HEK293 (cell line): ENCODE measurements around the gene SORD.

ENCODE experiments used
- BCL11B ChIP-seq: fragments of 450-650 bp; formaldehyde crosslinking; IDR thresholded peaks from 2 replicates; pipeline ENCODE4 v1.5.1; 2016; ENCODE audit warnings: low read depth, missing biosample characterization, missing genetic modification characterization
- KLF10 ChIP-seq: fragments of 450-650 bp; IDR thresholded peaks from 2 replicates; pipeline ENCODE4 v1.5.1; 2018; ENCODE audit warnings: missing biosample characterization, mild to moderate bottlenecking, missing genetic modification characterization
- KLF8 ChIP-seq: fragments of 450-650 bp; formaldehyde crosslinking; IDR thresholded peaks from 2 replicates; pipeline ENCODE4 v1.5.1; 2016; ENCODE audit warnings: missing biosample characterization, missing genetic modification characterization
- REPIN1 ChIP-seq: fragments of 450-650 bp; formaldehyde crosslinking; IDR thresholded peaks from 2 replicates; pipeline ENCODE4 v1.5.1; 2017; ENCODE audit warnings: missing biosample characterization, missing genetic modification characterization, low read depth
- SALL2 ChIP-seq: fragments of 450-650 bp; formaldehyde crosslinking; IDR thresholded peaks from 2 replicates; pipeline ENCODE4 v1.5.0; 2017; ENCODE audit warnings: missing biosample characterization, mild to moderate bottlenecking, missing genetic modification characterization, borderline replicate concordance
- SCRT1 ChIP-seq: fragments of 450-650 bp; formaldehyde crosslinking; IDR thresholded peaks from 2 replicates; pipeline ENCODE4 v1.5.1; 2016; ENCODE audit warnings: missing biosample characterization, missing genetic modification characterization, borderline replicate concordance
- SCRT2 ChIP-seq: fragments of 450-650 bp; formaldehyde crosslinking; IDR thresholded peaks from 2 replicates; pipeline ENCODE4 v1.5.1; 2016; ENCODE audit warnings: missing biosample characterization, missing genetic modification characterization
- TCF7L2 ChIP-seq: IDR thresholded peaks from 2 replicates; pipeline ENCODE4 v1.6.1; 2011; ENCODE audit warnings: low read depth, mild to moderate bottlenecking, inconsistent platforms, low read length, moderate library complexity, borderline replicate concordance
- YY1 ChIP-seq: fragments of 450-650 bp; formaldehyde crosslinking; IDR thresholded peaks from 2 replicates; pipeline ENCODE4 v1.5.1; 2018; ENCODE audit warnings: missing biosample characterization, missing genetic modification characterization
- ZFP3 ChIP-seq: fragments of 450-650 bp; formaldehyde crosslinking; IDR thresholded peaks from 2 replicates; pipeline ENCODE4 v1.5.1; 2016; ENCODE audit warnings: low read depth, missing biosample characterization, missing genetic modification characterization
- ZFP41 ChIP-seq: fragments of 450-650 bp; formaldehyde crosslinking; IDR thresholded peaks from 2 replicates; pipeline ENCODE4 v1.5.1; 2016; ENCODE audit warnings: missing biosample characterization, missing genetic modification characterization, borderline replicate concordance
- ZNF133 ChIP-seq: fragments of 450-650 bp; formaldehyde crosslinking; IDR thresholded peaks from 2 replicates; pipeline ENCODE4 v1.5.1; 2016; ENCODE audit warnings: missing biosample characterization, missing genetic modification characterization
- ZNF184 ChIP-seq: fragments of 450-650 bp; IDR thresholded peaks from 2 replicates; pipeline ENCODE4 v1.5.1; 2018; ENCODE audit warnings: missing biosample characterization, mild to moderate bottlenecking, missing genetic modification characterization
- ZNF19 ChIP-seq: fragments of 450-650 bp; formaldehyde crosslinking; IDR thresholded peaks from 2 replicates; pipeline ENCODE4; 2016; ENCODE audit warnings: missing biosample characterization, missing genetic modification characterization, low read depth
- ZNF2 ChIP-seq: fragments of 450-650 bp; formaldehyde crosslinking; IDR thresholded peaks from 2 replicates; pipeline ENCODE4 v1.5.1; 2016; ENCODE audit warnings: missing biosample characterization, missing genetic modification characterization
- ZNF292 ChIP-seq: fragments of 450-650 bp; formaldehyde crosslinking; IDR thresholded peaks from 2 replicates; pipeline ENCODE4 v1.5.1; 2016; ENCODE audit warnings: low read depth, missing biosample characterization, missing genetic modification characterization, borderline replicate concordance
- ZNF302 ChIP-seq: fragments of 450-650 bp; formaldehyde crosslinking; IDR thresholded peaks from 2 replicates; pipeline ENCODE4 v1.5.1; 2016; ENCODE audit warnings: missing biosample characterization, missing genetic modification characterization, low read depth
- ZNF423 ChIP-seq: fragments of 450-650 bp; formaldehyde crosslinking; IDR thresholded peaks from 2 replicates; pipeline ENCODE4 v1.5.1; 2016; ENCODE audit warnings: missing biosample characterization, missing genetic modification characterization
- ZNF514 ChIP-seq: fragments of 450-650 bp; formaldehyde crosslinking; IDR thresholded peaks from 2 replicates; pipeline ENCODE4 v1.5.1; 2016; ENCODE audit warnings: missing biosample characterization, missing genetic modification characterization
- ZNF558 ChIP-seq: fragments of 450-650 bp; formaldehyde crosslinking; IDR thresholded peaks from 2 replicates; pipeline ENCODE4 v1.5.1; 2016; ENCODE audit warnings: missing biosample characterization, missing genetic modification characterization
- ZNF580 ChIP-seq: fragments of 450-650 bp; formaldehyde crosslinking; IDR thresholded peaks from 2 replicates; pipeline ENCODE4 v1.5.1; 2016; ENCODE audit warnings: missing biosample characterization, missing genetic modification characterization
- ZNF596 ChIP-seq: fragments of 450-650 bp; IDR thresholded peaks from 2 replicates; pipeline ENCODE4 v1.5.0; 2018; ENCODE audit warnings: missing biosample characterization, mild to moderate bottlenecking, missing genetic modification characterization, moderate library complexity
- ZNF624 ChIP-seq: fragments of 450-650 bp; formaldehyde crosslinking; IDR thresholded peaks from 2 replicates; pipeline ENCODE4 v1.5.1; 2017; ENCODE audit warnings: missing biosample characterization, missing genetic modification characterization
- ZNF660 ChIP-seq: fragments of 450-650 bp; IDR thresholded peaks from 2 replicates; pipeline ENCODE4 v1.5.1; 2018; ENCODE audit warnings: missing biosample characterization, mild to moderate bottlenecking, missing genetic modification characterization
- ZNF664 ChIP-seq: fragments of 450-650 bp; formaldehyde crosslinking; IDR thresholded peaks from 2 replicates; pipeline ENCODE4 v1.5.1; 2016; ENCODE audit warnings: missing biosample characterization, missing genetic modification characterization
- ZNF747 ChIP-seq: fragments of 450-650 bp; formaldehyde crosslinking; IDR thresholded peaks from 2 replicates; pipeline ENCODE4 v1.5.1; 2016; ENCODE audit warnings: missing biosample characterization, missing genetic modification characterization
- ZNF792 ChIP-seq: fragments of 450-650 bp; formaldehyde crosslinking; IDR thresholded peaks from 2 replicates; pipeline ENCODE4 v1.5.1; 2016; ENCODE audit warnings: missing biosample characterization, missing genetic modification characterization
- ZNF830 ChIP-seq: fragments of 450-650 bp; IDR thresholded peaks from 2 replicates; pipeline ENCODE4 v1.5.0; 2018; ENCODE audit warnings: missing biosample characterization, missing genetic modification characterization, low read depth, mild to moderate bottlenecking, moderate library complexity
- ZNF843 ChIP-seq: fragments of 450-650 bp; formaldehyde crosslinking; IDR thresholded peaks from 2 replicates; pipeline ENCODE4 v1.5.1; 2016; ENCODE audit warnings: missing biosample characterization, missing genetic modification characterization
- ZSCAN5A ChIP-seq: fragments of 450-650 bp; formaldehyde crosslinking; IDR thresholded peaks from 2 replicates; pipeline ENCODE4 v1.5.1; 2016; ENCODE audit warnings: missing biosample characterization, missing genetic modification characterization
- TF ChIP-seq, protein P1 (sequence below): fragments of 450-650 bp; formaldehyde crosslinking; IDR thresholded peaks from 2 replicates; pipeline ENCODE4; 2016; ENCODE audit warnings: missing biosample characterization, missing genetic modification characterization
- TF ChIP-seq, protein P2 (sequence below): fragments of 450-650 bp; formaldehyde crosslinking; IDR thresholded peaks from 2 replicates; pipeline ENCODE4 v1.5.1; 2016; ENCODE audit warnings: missing biosample characterization, missing genetic modification characterization

SORD gene

GRCh38 chr15:45022871-45023658 is at the start of gene SORD (continued):
- TF ChIP-seq ZNF133 (tag by site-specific recombination) (no peak), TCF7L2 (no peak), ZNF624 (tag by site-specific recombination) (no peak), BCL11B (tag by site-specific recombination) (no peak), YY1 (tag by site-specific recombination) (no peak), KLF10 (tag by site-specific recombination) (no peak), ZSCAN5A (tag by site-specific recombination) (no peak), REPIN1 (tag by site-specific recombination) (no peak), ZNF596 (tag by site-specific recombination) (no peak), ZNF292 (no peak), ZFP41 (tag by site-specific recombination) (no peak), KLF8 (tag by site-specific recombination) (peak; percentile 26; the same call in 1 of the 2 replicates), ZNF792 (tag by site-specific recombination) (no peak), ZNF830 (tag by site-specific recombination) (no peak), ZNF843 (tag by site-specific recombination) (no peak), ZNF302 (tag by site-specific recombination) (no peak), SALL2 (tag by site-specific recombination) (no peak), ZNF514 (tag by site-specific recombination) (no peak), ZFP3 (tag by site-specific recombination) (no peak), ZNF184 (tag by site-specific recombination) (no peak), ZNF747 (tag by site-specific recombination) (no peak), ZNF2 (tag by site-specific recombination) (no peak; the same call in 1 of the 2 replicates), SCRT1 (tag by site-specific recombination) (no peak), ZNF19 (tag by site-specific recombination) (no peak), ZNF423 (no peak), ZNF660 (no peak), ZNF558 (tag by site-specific recombination) (no peak), ZNF580 (tag by site-specific recombination) (0 out of 2 replicates have a peak, but pooled peaks have one; percentile 4), SCRT2 (no peak), ZNF664 (tag by site-specific recombination) (no peak)
- TF ChIP-seq, protein P1, sequence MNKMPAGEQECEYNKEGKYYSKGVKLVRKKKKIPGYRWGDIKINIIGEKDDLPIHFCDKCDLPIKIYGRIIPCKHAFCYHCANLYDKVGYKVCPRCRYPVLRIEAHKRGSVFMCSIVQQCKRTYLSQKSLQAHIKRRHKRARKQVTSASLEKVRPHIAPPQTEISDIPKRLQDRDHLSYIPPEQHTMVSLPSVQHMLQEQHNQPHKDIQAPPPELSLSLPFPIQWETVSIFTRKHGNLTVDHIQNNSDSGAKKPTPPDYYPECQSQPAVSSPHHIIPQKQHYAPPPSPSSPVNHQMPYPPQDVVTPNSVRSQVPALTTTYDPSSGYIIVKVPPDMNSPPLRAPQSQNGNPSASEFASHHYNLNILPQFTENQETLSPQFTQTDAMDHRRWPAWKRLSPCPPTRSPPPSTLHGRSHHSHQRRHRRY (tag by site-specific recombination), result no peak
- TF ChIP-seq, protein P2, sequence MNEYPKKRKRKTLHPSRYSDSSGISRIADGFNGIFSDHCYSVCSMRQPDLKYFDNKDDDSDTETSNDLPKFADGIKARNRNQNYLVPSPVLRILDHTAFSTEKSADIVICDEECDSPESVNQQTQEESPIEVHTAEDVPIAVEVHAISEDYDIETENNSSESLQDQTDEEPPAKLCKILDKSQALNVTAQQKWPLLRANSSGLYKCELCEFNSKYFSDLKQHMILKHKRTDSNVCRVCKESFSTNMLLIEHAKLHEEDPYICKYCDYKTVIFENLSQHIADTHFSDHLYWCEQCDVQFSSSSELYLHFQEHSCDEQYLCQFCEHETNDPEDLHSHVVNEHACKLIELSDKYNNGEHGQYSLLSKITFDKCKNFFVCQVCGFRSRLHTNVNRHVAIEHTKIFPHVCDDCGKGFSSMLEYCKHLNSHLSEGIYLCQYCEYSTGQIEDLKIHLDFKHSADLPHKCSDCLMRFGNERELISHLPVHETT (tag by site-specific recombination), result no peak
- TF ChIP-seq, all 188 proteins: peak for 25
